OCI-M2 (cell line): Measurements from ENCODE around the gene SNAP47.

Experiments
- DNase-seq: peaks from one replicate; lab custom pipeline; 2025; ENCODE audit not compliant: unreplicated experiment; lab: John Stamatoyannopoulos, UW

SNAP47 gene

DNA sequence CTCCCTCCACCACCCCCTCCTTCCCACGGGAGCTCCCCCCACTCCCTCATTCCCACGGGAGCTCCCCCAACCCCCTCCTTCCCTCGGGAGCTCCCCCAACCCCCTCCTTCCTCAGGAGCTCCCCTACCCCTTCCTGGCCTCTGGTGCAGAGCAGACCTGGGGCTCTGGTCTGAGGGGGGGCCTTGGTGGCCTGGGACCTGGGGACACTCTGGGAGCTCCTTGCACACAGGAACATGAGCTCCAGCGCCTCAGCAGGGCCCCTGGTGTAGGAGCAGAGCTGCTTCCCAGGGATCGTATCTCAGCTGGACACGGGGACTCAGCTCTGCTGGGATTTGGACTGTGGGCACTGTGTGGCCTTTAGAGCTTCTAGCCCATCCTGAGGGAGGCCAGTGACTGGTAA, 60.5 kb downstream of the SNAP47 start:
- no peak for DNase-seq

DNA sequence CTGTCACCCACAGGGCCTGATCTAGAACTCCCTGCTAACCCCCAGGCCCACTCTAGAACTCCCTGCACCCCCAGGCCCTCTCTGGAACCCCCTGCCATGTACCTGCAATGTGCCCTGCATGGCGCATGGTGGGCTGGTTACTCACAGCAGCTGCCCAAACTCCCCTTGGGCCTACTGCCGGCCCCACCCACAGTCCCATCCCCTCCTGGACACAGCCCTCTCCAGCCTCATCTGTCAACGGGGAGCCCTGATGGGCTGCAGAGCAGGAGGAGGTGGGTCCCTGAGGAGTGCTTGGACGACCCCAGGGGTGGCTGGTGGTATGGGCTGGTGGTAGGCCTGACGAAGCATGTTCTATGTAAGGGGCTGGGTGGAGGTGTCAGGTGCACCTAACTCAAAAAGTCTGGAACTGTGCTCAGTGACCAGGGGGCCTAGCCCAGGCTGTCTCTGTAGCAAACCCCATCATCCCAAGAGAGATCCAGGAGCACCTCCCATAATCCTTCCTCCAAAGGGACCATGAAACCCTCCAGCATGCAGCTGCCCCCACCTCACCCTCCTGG, 61.2 kb downstream of the SNAP47 start:
- no peak for DNase-seq

DNA sequence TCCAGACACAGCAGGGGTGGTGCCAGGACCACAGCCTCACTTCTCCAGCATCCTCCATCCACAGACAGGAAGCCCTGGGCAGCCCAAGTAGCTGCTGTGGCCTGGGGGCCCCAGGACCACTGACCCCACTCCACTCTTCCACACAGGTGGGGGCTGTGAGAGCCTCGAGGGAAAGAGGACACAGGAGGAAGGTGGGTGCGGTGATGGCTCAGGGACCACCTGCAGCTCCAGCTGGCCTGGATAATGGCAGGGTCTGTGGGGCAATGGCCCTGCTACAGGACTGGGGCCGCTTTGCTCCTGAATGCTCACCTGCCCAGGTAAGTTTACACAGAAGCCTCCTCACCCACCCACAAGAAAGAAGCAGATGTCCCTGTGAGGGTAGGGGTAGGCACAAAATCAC, 61.9 kb downstream of the SNAP47 start:
- DNase-seq: no peak

DNA sequence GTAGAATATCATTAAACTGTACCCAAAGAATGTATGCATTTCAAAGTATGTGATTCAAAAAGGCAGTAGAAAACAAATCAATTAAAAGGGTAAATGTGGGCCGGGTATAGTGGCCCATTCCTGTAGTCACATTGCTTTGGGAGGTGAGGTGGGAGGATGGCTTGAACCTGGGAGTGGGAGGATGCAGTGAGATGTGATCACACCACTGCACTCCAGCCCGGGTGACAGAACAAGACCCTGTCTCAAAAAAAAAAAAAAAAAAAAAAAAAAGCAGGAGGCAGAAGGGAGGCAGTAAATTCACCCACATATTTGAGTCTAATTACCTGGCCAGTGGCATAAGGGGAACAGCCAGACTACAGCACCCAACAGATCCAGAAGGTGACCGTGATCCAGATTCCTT, 62.4 kb downstream of the SNAP47 start:
- no peak for DNase-seq

DNA sequence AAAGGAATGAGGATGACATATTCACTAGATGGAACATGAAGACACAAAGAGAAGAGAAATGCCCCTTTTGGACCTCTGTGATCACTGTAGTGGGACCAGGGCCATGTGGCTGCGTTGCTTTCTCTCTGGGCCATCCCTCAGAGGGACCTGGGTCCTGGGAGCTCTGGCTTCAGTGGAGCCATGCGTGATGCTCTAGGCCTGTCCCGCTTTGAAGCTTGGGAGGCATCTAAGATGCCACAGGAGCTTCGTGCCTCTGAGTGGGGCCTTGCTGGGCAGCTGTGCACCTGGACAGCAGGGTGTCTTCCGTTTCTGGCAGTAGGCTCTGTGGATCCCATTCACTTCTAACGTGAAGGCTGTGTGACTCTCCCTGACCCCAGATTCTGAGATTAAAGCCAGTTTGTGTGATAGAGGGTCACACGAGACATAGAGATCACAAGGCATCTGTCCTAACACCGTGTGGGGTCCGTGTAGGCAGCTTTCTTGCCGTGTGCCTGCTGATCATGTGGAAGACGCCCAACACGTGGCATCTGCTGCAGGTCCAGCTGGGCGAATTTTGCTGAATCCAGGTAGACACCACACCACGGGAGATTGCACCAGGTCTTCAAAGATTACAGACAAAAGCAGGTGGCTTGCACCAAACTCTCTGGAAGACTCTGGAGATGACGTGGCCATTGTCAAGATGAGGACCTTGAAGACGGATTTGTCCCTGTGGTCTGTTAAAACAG, 63.0 kb downstream of the SNAP47 start:
- no peak for DNase-seq

DNA sequence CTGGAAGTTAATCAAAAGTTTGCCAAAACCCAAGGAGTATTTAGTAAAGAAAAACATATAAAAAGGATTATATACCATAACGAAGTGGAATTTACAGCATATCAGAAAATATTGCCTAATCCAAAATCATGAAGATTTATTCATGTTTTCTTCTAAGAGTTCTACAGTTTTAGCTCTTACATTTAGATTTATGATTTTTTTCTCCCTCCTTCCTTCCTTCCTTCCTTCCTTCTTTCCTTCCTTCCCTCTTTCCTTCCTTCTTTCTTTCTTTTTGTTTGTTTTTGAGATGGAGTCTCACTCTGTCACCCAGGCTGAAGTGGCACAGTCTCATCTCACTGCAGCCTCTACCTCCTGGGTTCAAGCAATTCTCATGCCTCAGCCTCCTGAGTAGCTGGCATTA, 64.5 kb downstream of the SNAP47 start:
- DNase-seq: no peak

DNA sequence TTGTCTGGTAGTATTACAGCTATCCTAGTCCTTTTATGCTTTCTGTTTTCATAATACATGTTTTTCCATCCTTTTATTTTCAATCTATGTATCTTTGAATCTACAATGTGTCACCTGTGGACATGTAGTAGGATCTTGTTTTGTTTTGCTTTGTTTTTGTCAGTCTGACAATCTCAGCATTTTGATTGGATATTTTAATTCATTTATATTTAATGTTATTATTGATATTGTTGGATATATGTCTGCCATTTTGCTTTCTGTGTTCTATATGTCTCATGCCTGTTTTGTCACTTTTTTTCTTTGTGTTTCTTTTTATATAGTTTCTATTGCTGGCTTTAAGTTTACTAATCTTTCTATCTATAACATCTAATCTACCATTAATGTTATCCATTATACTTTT, 68.7 kb downstream of the SNAP47 start:
- no peak for DNase-seq

DNA sequence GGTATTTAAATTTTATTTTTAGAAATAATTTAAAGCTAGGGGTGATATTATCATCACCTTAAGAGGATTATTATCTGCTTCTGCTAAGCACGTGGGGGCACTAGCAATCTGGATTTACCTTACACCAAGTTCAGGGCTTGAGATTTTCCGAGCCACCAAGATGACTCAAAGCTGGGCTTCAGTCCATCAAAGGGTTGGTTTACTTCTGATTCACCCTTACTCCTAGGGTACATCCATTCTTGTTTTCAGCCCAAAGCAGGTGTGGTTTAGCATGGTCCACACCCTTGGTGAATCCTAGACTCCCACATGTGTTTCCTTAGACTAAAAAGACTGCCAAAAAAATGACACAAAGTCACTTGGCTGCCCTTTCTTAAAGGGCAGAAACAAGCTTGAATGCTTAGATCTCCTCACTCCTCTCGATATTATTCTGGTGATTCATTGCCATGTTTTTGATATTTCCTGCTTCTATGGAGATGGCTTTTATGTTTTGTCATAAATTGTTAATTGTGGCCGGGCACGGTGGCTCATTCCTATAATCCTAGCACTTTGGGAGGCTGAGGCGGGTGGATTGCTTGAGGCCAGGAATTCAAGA, 70.5 kb downstream of the SNAP47 start:
- no peak for DNase-seq

DNA sequence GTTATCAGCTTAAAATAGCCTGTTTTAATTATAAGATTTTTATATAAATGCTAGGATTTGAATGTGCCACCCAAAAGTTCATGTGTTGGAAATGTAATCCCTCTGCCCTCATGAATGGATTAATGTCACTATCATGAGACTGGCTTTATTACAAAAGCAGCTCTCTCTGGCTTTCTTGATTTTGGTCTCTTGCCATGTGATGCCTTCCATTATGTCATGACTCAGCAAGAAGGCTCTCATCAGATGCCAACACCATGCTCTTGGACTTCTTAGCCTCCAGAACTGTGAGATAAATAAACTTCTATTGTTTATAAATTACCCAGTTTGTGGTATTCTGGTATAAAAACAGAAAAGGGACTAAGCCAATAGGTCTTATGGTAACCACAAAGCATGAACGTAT, 73.3 kb downstream of the SNAP47 start:
- no peak for DNase-seq

DNA sequence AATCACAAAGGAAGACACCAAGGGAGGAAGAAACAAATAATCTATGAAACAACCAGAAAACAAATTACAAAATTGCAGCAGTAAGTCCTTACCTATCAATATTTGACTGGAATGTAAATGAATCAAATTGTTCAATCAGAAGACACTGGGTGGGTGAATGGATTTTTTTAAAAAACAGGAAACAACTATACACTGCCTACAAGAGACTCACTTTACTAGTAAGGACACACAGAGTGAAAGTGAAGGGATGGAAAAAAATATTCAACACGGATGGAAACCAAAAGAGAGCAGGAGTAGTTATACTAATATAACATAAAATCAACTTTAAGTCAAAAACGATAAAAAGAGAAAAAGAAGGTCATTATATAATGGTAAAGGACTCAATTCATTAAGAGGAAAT, 73.8 kb downstream of the SNAP47 start:
- DNase-seq: no peak

DNA sequence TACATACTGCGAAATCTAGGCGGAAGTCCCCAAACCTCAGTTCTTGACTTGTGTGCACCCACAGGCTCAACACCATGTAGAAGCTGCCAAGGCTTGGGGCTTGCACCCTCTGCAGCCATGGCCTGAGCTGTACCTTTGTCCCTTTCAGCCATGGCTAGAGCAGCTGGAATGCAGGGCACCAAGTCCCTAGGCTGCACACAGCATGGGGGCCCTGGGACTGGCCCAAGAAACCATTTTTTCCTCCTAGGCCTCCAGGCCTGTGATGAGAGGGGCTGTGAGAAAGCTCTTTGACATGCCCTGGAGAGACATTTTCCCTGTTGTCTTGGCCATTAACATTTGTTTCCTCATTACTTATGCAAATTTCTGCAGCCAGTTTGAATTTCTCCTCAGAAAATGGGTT, 78.7 kb downstream of the SNAP47 start:
- no peak for DNase-seq

DNA sequence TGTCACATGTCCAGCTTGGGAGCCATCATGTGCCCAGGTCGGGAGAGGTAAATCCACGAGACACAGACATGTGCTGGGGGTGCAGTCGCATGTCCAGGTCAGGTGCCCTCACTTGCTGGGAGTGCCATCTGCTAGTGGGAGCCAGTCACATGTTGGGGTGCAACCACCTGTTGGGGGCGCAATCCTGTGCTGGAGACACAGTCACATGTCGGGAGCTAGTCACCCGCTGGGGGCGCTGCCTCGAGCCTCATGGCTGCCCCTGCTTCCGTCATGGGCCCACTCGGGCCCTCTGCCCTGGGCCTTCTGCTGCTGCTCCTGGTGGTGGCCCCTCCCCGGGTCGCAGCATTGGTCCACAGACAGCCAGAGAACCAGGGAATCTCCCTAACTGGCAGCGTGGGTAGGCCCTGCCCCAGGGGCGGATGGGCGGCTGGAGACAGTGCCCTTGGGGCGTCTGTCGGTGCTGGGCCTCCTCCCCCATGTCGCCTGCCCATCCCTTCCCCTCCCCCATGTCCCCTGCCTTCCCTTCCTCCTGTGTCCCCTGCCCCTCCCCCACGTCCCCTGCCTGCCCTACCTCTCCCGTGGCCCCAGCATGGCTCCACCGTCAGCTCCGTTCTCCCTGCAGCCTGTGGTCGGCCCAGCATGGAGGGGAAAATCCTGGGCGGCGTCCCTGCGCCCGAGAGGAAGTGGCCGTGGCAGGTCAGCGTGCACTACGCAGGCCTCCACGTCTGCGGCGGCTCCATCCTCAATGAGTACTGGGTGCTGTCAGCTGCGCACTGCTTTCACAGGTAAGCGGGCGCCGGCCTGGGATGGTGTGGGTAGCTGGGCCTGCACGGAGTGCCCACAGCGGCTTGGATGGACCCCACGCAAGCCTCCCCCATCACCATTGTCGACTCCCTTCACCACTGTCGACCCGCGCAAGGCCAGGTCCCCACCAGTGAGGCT, 80.5 kb downstream of the SNAP47 start, which contains the start of gene PRSS38:
Gene PRSS38 (plus strand): TSS at position 208 of the 942 bp plus-strand sequence. CDS start 42 bp downstream, at position 250.
- no peak for DNase-seq

DNA sequence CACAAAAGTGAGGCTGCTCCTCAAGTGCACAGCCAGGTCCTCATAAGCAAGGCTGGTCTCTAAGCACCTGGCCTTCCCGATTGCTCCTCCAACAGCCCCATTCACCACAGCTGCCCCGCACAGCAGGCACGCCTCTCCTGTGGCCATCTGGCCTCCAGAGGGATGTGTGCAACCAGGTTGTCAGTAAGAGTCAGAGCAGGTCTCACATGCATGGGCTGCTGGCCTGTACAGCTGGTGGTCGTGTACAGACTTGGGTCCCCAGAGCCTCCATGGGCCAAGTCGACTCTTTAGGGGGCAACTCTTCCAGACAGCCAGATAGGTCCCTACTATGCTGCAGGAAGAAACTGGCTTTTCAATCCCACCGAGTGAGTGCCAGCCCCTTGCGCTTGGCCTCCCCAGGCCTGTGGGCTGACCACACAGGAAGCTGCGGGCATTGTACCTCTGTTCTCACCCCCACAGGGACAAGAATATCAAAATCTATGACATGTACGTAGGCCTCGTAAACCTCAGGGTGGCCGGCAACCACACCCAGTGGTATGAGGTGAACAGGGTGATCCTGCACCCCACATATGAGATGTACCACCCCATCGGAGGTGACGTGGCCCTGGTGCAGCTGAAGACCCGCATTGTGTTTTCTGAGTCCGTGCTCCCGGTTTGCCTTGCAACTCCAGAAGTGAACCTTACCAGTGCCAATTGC, 81.7 kb downstream of the SNAP47 start:
- no peak for DNase-seq

DNA sequence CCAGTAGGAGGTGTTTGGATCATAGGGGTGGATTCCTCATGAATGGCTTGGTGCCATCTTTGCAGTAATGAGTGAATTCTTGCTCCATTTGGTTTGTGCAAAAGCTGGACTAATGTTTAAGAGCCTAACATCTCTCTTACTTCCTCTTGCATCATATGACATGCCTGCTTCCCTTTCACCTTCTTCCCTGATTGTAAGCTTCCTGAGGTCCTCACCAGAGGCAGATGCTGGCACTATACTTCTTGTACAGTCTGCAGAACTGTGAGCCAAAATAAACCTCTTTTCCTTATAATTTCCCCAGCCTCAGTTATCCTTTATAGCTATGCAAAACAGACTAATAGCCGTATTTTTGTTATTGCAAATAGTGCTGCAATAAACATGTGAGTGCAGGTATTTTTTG, 88.3 kb downstream of the SNAP47 start:
- DNase-seq: no peak

DNA sequence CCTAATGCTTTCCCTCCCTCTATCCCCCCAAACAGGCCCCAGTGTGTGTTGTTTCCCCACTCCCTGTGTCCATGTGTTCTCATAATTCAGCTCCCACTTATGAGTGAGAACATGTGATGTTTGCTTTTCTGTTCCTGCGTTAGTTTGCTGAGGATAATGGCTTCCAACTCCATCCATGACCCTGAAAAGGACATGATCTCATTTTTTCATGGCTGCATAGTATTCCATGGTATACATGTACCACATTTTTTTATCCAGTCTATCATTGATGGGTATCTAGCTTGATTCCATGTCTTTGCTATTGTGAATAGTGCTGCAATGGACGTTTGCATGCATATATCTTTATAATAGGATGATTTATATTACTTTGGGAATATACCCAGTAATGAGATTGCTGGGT, 89.0 kb downstream of the SNAP47 start:
- no peak for DNase-seq

DNA sequence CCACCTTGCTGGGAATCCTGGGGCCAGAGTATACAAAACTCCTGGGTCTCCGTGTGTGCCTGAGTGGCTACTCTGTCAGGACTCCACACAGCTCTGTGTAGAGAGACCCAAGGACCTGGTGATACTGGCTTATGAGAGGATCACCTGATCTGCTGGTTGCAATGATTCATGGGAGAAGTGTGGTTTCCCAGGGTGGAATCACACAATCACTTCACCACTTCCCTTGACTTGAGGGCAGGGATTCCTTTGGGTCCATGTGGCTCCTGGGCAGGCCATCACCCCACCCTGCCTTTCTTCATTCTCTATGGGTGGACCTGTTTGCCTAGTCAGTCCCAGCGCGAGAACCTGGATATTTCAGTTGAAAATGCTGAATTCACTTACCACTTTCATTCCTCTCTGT, 93.6 kb downstream of the SNAP47 start:
- no peak for DNase-seq
